ENCODE measurements around the gene FBXO17. TPM values are rescaled to one million over a fixed set of nuclear protein-coding genes. Genes with fewer than 3 reads are reported as not detected.

Gene FBXO17
- total and polyA plus RNA-seq, 2 of the 13 experiments (the other 11 are each of a cell fraction or from before 2014, with no cell fraction given), result 22.1 to 58.7 TPM

- TF ChIP-seq AFF4 (CRISPR knock-in tag; IDR thresholded peaks at IDR 0.05) (no peak), ATF6 (CRISPR knock-in tag; conservative IDR thresholded peaks at IDR 0.05) (no peak), UBTF (CRISPR knock-in tag; IDR thresholded peaks at IDR 0.05) (0 out of 2 replicates have a peak, but pooled peaks have one; percentile 54), ONECUT2 (CRISPR knock-in tag; IDR thresholded peaks at IDR 0.05) (no peak), ZBTB43 (CRISPR knock-in tag; conservative IDR thresholded peaks at IDR 0.05) (no peak; the same call in 1 of the 2 replicates), ZNF264 (CRISPR knock-in tag; IDR thresholded peaks at IDR 0.05) (no peak), RBAK (CRISPR knock-in tag; IDR thresholded peaks at IDR 0.05) (no peak), NCOA5 (CRISPR knock-in tag; IDR thresholded peaks at IDR 0.05) (no peak), MYNN (CRISPR knock-in tag; IDR thresholded peaks at IDR 0.05; ENCODE audit: low read depth) (no peak), FOXA3 (CRISPR knock-in tag; IDR thresholded peaks at IDR 0.05) (peak; percentile 62), CHD4 (IDR thresholded peaks at IDR 0.05; ENCODE audit: borderline replicate concordance, low read length) (no peak), ZNF616 (CRISPR knock-in tag; IDR thresholded peaks at IDR 0.05; ENCODE audit: low read depth) (no peak), E2F2 (CRISPR knock-in tag; IDR thresholded peaks at IDR 0.05; ENCODE audit: borderline replicate concordance) (no peak), PRDM4 (CRISPR knock-in tag; IDR thresholded peaks at IDR 0.05; ENCODE audit: borderline replicate concordance) (no peak), KAT7 (CRISPR knock-in tag; IDR thresholded peaks at IDR 0.05; ENCODE audit: borderline replicate concordance) (peak; percentile 46)
Observed at GRCh38 chr19:38899447-38900201, 75.9 kb downstream of the FBXO17 start, which contains the start of the genes NFKBIB and SIRT2 (continued).
